H1 (cell line): ENCODE measurements around the gene CACNA1F. TPM values are rescaled to one million over a fixed set of nuclear protein-coding genes. Genes with fewer than 3 reads are reported as not detected.

ENCODE experiments used
- CTCF ChIA-PET: fragments of 300-600 bp; sonication (Branson Sonifier 250); formaldehyde crosslinking; loops from one replicate; lab custom pipeline; 2021; ENCODE audit not compliant: partially characterized antibody; lab: Charles Lee
- POLR2A ChIA-PET: fragments of 300-600 bp; sonication (Branson Sonifier 250); formaldehyde crosslinking; loops from one replicate; lab custom pipeline; 2021; ENCODE audit warnings: inconsistent platforms; ENCODE audit not compliant: partially characterized antibody; lab: Charles Lee
- DNase-seq, 2 experiments: peaks; one replicate each; pipeline versions ENCODE4 v3.0.0 to v3.0.0-alpha.2; 2010 to 2022; ENCODE audit warnings: low spot score in 2 of 2, low read depth in 1 of 2, mixed read lengths in 1 of 2
- FAIRE-seq: peaks from 2 replicates; lab custom pipeline; 2011; peaks lifted over from hg19 to GRCh38; lab: Jason Lieb, UNC
- H2AFZ ChIP-seq: 2 replicates; pipeline ENCODE4 v1.8.1; 2012; ENCODE audit warnings: low read length, inconsistent platforms
- H2AK5ac ChIP-seq: 2 replicates; pipeline ENCODE4 v1.6.1; 2013; ENCODE audit warnings: low read depth, low read length
- H2BK120ac ChIP-seq: replicated peaks from 2 replicates; pipeline ENCODE3; 2013; ENCODE audit warnings: low read depth, low read length, inconsistent platforms
- H2BK12ac ChIP-seq: 2 replicates; pipeline ENCODE4 v1.6.1; 2013; ENCODE audit warnings: low read depth, low read length
- H2BK15ac ChIP-seq: 2 replicates; pipeline ENCODE4 v1.6.1; 2013; ENCODE audit warnings: low read length
- H2BK20ac ChIP-seq: 2 replicates; pipeline ENCODE4 v1.6.1; 2013; ENCODE audit warnings: low read length
- H2BK5ac ChIP-seq: 2 replicates; pipeline ENCODE4 v1.6.1; 2013; ENCODE audit warnings: low read depth, low read length
- H3K14ac ChIP-seq: 2 replicates; pipeline ENCODE4 v1.6.1; 2013; ENCODE audit warnings: inconsistent platforms; ENCODE audit not compliant: insufficient read length
- H3K18ac ChIP-seq: 2 replicates; pipeline ENCODE4 v1.6.1; 2013; ENCODE audit warnings: low read length; ENCODE audit errors: extremely low read depth
- H3K23ac ChIP-seq: 2 replicates; pipeline ENCODE4 v1.6.1; 2013; ENCODE audit warnings: inconsistent platforms; ENCODE audit not compliant: insufficient read length
- H3K23me2 ChIP-seq: 2 replicates; pipeline ENCODE4 v1.6.1; 2013; ENCODE audit warnings: low read depth, low read length
- H3K27ac ChIP-seq: 2 replicates; pipeline ENCODE4 v1.6.1; 2011; ENCODE audit warnings: low read depth, low read length, inconsistent platforms
- H3K27me3 ChIP-seq, 4 experiments: replicated peaks in 1 of 4; 1 replicate in 1 of 4; 2 replicates in 3 of 4; pipeline versions ENCODE4 v1.6.1 to v1.8.1; 2011 to 2013; ENCODE audit warnings: low read length in 3 of 4, mild to moderate bottlenecking in 3 of 4, inconsistent platforms in 2 of 4, mixed read lengths in 2 of 4, moderate library complexity in 1 of 4; ENCODE audit not compliant: control insufficient read depth in 3 of 4, insufficient read depth in 3 of 4; ENCODE audit errors: extremely low read depth in 1 of 4
- H3K36me3 ChIP-seq, 4 experiments: 2 replicates each; pipeline versions ENCODE4 v1.6.1 to v1.8.1; 2011 to 2013; ENCODE audit warnings: mild to moderate bottlenecking in 4 of 4, low read length in 3 of 4, moderate library complexity in 2 of 4, control low read depth in 1 of 4, inconsistent platforms in 1 of 4; ENCODE audit not compliant: insufficient read depth in 4 of 4, control insufficient read depth in 2 of 4
- H3K4ac ChIP-seq: replicated peaks from 2 replicates; pipeline ENCODE3; 2013; ENCODE audit warnings: low read length, low read depth, mixed read lengths, inconsistent platforms; ENCODE audit not compliant: insufficient read length
- H3K4me1 ChIP-seq, 4 experiments: replicated peaks in 1 of 4; 1 replicate in 1 of 4; 2 replicates in 3 of 4; pipeline versions ENCODE4 v1.6.1 to v1.8.1; 2011 to 2013; ENCODE audit warnings: low read length in 3 of 4, inconsistent platforms in 2 of 4, mixed read lengths in 1 of 4; ENCODE audit not compliant: insufficient read depth in 4 of 4, control insufficient read depth in 3 of 4
- H3K4me2 ChIP-seq, 2 experiments: 2 replicates each; pipeline versions ENCODE4 v1.6.1 to v1.8.1; 2011 to 2013; ENCODE audit warnings: low read depth in 2 of 2, low read length in 2 of 2, control low read depth in 1 of 2, inconsistent platforms in 1 of 2, mild to moderate bottlenecking in 1 of 2; ENCODE audit not compliant: insufficient read depth in 1 of 2
- H3K4me3 ChIP-seq, 4 experiments: fragments of 200-600, 300-600 bp in 1 of 4; sonication (generic), shearing (Covaris generic), sonication (Bioruptor Twin) in 1 of 4; 2 replicates each; pipeline versions ENCODE4 v1.5.1 to v1.8.1; 2011 to 2016; ENCODE audit warnings: low read length in 4 of 4, low read depth in 3 of 4, control low read depth in 2 of 4, inconsistent platforms in 2 of 4, mild to moderate bottlenecking in 2 of 4, mixed read lengths in 1 of 4, moderate library complexity in 1 of 4; ENCODE audit not compliant: insufficient read depth in 2 of 4; ENCODE audit errors: extremely low read depth in 1 of 4
- H3K56ac ChIP-seq: replicated peaks from 2 replicates; pipeline ENCODE3; 2013; ENCODE audit warnings: low read depth, mild to moderate bottlenecking, mixed read lengths, low read length, inconsistent platforms; ENCODE audit not compliant: insufficient read length
- H3K79me1 ChIP-seq: 2 replicates; pipeline ENCODE4 v1.6.1; 2013; ENCODE audit warnings: low read depth, low read length, control low read depth
- H3K79me2 ChIP-seq, 2 experiments: 2 replicates each; pipeline versions ENCODE4 v1.6.1 to v1.8.1; 2012 to 2013; ENCODE audit warnings: low read length in 2 of 2, mild to moderate bottlenecking in 2 of 2, inconsistent platforms in 1 of 2; ENCODE audit not compliant: insufficient read depth in 2 of 2, control insufficient read depth in 1 of 2
- H3K9ac ChIP-seq, 4 experiments: replicated peaks in 1 of 4; 1 replicate in 1 of 4; 2 replicates in 3 of 4; pipeline versions ENCODE4 v1.6.1 to v1.8.1; 2011 to 2013; ENCODE audit warnings: low read depth in 3 of 4, low read length in 3 of 4, control low read depth in 2 of 4, mild to moderate bottlenecking in 2 of 4, moderate library complexity in 2 of 4, inconsistent platforms in 1 of 4; ENCODE audit errors: extremely low read depth in 1 of 4
- H3K9me3 ChIP-seq, 2 experiments: 2 replicates each; pipeline versions ENCODE4 v1.6.1 to v1.8.1; 2012 to 2013; ENCODE audit warnings: mild to moderate bottlenecking in 2 of 2, moderate library complexity in 2 of 2, control low read depth in 1 of 2, inconsistent platforms in 1 of 2, low read depth in 1 of 2, low read length in 1 of 2, mixed read lengths in 1 of 2; ENCODE audit not compliant: insufficient read depth in 2 of 2
- H4K20me1 ChIP-seq, 2 experiments: replicated peaks in 1 of 2; 2 replicates each; pipeline versions ENCODE3 to v1.8.1; 2011 to 2013; ENCODE audit warnings: inconsistent platforms in 2 of 2, low read length in 2 of 2, mild to moderate bottlenecking in 1 of 2; ENCODE audit not compliant: insufficient read depth in 2 of 2, control insufficient read depth in 1 of 2
- H4K5ac ChIP-seq: 2 replicates; pipeline ENCODE4 v1.6.1; 2013; ENCODE audit warnings: low read length, low read depth, mixed read lengths, inconsistent platforms; ENCODE audit not compliant: insufficient read length
- H4K8ac ChIP-seq: 2 replicates; pipeline ENCODE4 v1.8.0; 2013; ENCODE audit warnings: mild to moderate bottlenecking, moderate library complexity, low read length, inconsistent platforms; ENCODE audit not compliant: insufficient read depth; ENCODE audit errors: extremely low read depth
- H4K91ac ChIP-seq: replicated peaks from 2 replicates; pipeline ENCODE3; 2013; ENCODE audit warnings: low read length, mixed read lengths, inconsistent platforms; ENCODE audit not compliant: insufficient read length
- CBX8 ChIP-seq: fragments of 300-800, 300-1000 bp; sonication (generic); IDR thresholded peaks from 2 replicates; pipeline ENCODE4 v1.7.1; 2016; ENCODE audit warnings: low read depth, low read length, borderline replicate concordance
- E2F6 ChIP-seq: IDR thresholded peaks from 2 replicates; pipeline ENCODE4 v1.6.1; 2012; ENCODE audit warnings: inconsistent platforms
- SAP30 ChIP-seq: fragments of 300-600 bp; sonication (generic); IDR thresholded peaks from 2 replicates; pipeline ENCODE4 v1.7.1; 2012; ENCODE audit warnings: low read length, moderate library complexity, mild to moderate bottlenecking, inconsistent platforms; ENCODE audit not compliant: insufficient read depth, insufficient replicate concordance
- SIN3A ChIP-seq, 2 experiments: IDR thresholded peaks in 1 of 2; conservative IDR thresholded peaks in 1 of 2; 2 replicates each; pipeline ENCODE4 v1.6.1; 2011 to 2012; ENCODE audit warnings: low read length in 2 of 2, improper control_type of control experiment in 1 of 2, low read depth in 1 of 2, mild to moderate bottlenecking in 1 of 2
- TCF12 ChIP-seq: IDR thresholded peaks from 2 replicates; pipeline ENCODE4 v1.6.1; 2011; ENCODE audit warnings: low read depth, mild to moderate bottlenecking, low read length
- YY1 ChIP-seq: IDR thresholded peaks from 2 replicates; pipeline ENCODE4 v1.6.1; 2011; ENCODE audit warnings: low read depth, mild to moderate bottlenecking, low read length
- WGBS, 2 experiments: shearing (Covaris generic) in 1 of 2; methylation state at CpG; one replicate each; pipeline versions ENCODE4 v1.1.6 to v1.1.7; 2013 to 2015; ENCODE audit warnings: low lambda C conversion rate in 2 of 2, mixed read lengths in 2 of 2, inconsistent platforms in 1 of 2, low coverage in 1 of 2, missing lambda C conversion rate in 1 of 2; ENCODE audit not compliant: insufficient replicate concordance in 2 of 2, insufficient coverage in 1 of 2, insufficient read length in 1 of 2; ENCODE audit errors: extremely low coverage in 1 of 2, missing lambda C conversion rate in 1 of 2; 5-methylcytosine and 5-hydroxymethylcytosine counted together
- polyA plus RNA-seq, 7 experiments: library from polyadenylated mRNA; depleted of rRNA in 3 of 7; stranded (reverse) in 5 of 7; unstranded in 2 of 7; fragments of >200 nt in 5 of 7; fragments of 200-250 nt in 2 of 7; gene quantifications; 1 replicate in 5 of 7; 2 replicates in 1 of 7; 4 replicates in 1 of 7; pipeline versions ENCODE4 v1.2.1 to v1.2.3, GENCODE V29; 2011 to 2013; ENCODE audit warnings: missing spikeins in 2 of 7, mixed read lengths in 2 of 7
- total RNA-seq: library from RNA; stranded (reverse); fragmentation: NEBNext Ultra II Directional; extraction: Animal tissue kit (Norgen Biotek cat#: 25700); gene quantifications from 2 replicates; pipeline ENCODE4 v1.2.1, GENCODE V29; 2021

The CACNA1F gene
- total and polyA plus RNA-seq, 2 of the 8 experiments (the other 6 are each of a cell fraction or from before 2014, with no cell fraction given): 0.59 to 0.84 TPM

- no peaks in the 10 kb centered on the region for H3K79me2 ChIP-seq
- H4K8ac ChIP-seq: no peak overlapping the region
- H3K4me1 ChIP-seq: peaks cover 0 to 9% (median 2%) of the 10 kb centered on the region in 4 experiments; a peak in 2 of 7 replicates
- no peak overlapping the region for H2BK20ac ChIP-seq
- no peaks in the 10 kb centered on the region for H3K27me3 ChIP-seq
- no peak overlapping the region for H3K56ac ChIP-seq
- H3K14ac ChIP-seq: no peak overlapping the region
- H3K4ac ChIP-seq: no peak overlapping the region
- H4K91ac ChIP-seq: no peak overlapping the region
- no peak overlapping the region for H2AFZ ChIP-seq
- H2AK5ac ChIP-seq: no peak overlapping the region
- WGBS, 2 experiments: 80% methylated on average over 1 of the region's 8 CpGs; no CpG with 5 or more reads in 1 of the 2 experiments
- H4K20me1 ChIP-seq: no peaks in the 10 kb centered on the region
- CTCF ChIA-PET: interaction anchor here (0.7 to 4.6 kb wide), 3 partner anchors 13 to 54 kb away, joined by 3 to 22 read pairs (median 3); no protein-coding TSS in a partner anchor
- H2BK120ac ChIP-seq: no peak overlapping the region
- H3K4me2 ChIP-seq: no peak overlapping the region
- no peaks in the 10 kb centered on the region for H3K9me3 ChIP-seq
- TF ChIP-seq YY1 (no peak), E2F6 (no peak), SAP30 (no peak), SIN3A (conservative IDR thresholded peaks at IDR 0.05 in 1 of 2, IDR thresholded peaks at IDR 0.05 in 1 of 2; ENCODE audit: low read depth in 1 of 2, low read length in 2 of 2) (no peak), TCF12 (no peak), CBX8 (no peak)
- no peak for FAIRE-seq
- no peaks in the 10 kb centered on the region for H3K36me3 ChIP-seq
- H2BK15ac ChIP-seq: no peak overlapping the region
- no peak for DNase-seq
- H3K18ac ChIP-seq: no peak overlapping the region; the same call in 1 of the 2 replicates
- no peak overlapping the region for H3K4me3 ChIP-seq
- no peaks in the 10 kb centered on the region for H3K79me1 ChIP-seq
- no peak overlapping the region for H2BK5ac ChIP-seq
- H3K23ac ChIP-seq: no peak overlapping the region
- H4K5ac ChIP-seq: no peak overlapping the region
- H3K9ac ChIP-seq: no peak overlapping the region
- no peak overlapping the region for H3K27ac ChIP-seq
- POLR2A ChIA-PET: interaction anchor here (1.0 kb wide), 1 partner anchor 10 kb away, joined by 3 read pairs; no protein-coding TSS in a partner anchor
- H3K23me2 ChIP-seq: no peaks in the 10 kb centered on the region
- H2BK12ac ChIP-seq: no peak overlapping the region
Measured at GRCh38 chrX:49210406-49210805, 22.7 kb downstream of the CACNA1F start.
